ENCODE data around the gene SPDYE2. TPM values are rescaled to one million over a fixed set of nuclear protein-coding genes. Genes with fewer than 3 reads are reported as not detected.
"Not testable (repeated sequence)": the region's sequence is repeated elsewhere in the genome, so short reads cannot be mapped to it uniquely, and the experiment has no call there.

The SPDYE2 gene
- total and polyA plus RNA-seq, 9 of the 15 experiments (the other 6 are each of a cell fraction or from before 2014, with no cell fraction given): 0.34 to 0.76 TPM; not detected in 7

DNA sequence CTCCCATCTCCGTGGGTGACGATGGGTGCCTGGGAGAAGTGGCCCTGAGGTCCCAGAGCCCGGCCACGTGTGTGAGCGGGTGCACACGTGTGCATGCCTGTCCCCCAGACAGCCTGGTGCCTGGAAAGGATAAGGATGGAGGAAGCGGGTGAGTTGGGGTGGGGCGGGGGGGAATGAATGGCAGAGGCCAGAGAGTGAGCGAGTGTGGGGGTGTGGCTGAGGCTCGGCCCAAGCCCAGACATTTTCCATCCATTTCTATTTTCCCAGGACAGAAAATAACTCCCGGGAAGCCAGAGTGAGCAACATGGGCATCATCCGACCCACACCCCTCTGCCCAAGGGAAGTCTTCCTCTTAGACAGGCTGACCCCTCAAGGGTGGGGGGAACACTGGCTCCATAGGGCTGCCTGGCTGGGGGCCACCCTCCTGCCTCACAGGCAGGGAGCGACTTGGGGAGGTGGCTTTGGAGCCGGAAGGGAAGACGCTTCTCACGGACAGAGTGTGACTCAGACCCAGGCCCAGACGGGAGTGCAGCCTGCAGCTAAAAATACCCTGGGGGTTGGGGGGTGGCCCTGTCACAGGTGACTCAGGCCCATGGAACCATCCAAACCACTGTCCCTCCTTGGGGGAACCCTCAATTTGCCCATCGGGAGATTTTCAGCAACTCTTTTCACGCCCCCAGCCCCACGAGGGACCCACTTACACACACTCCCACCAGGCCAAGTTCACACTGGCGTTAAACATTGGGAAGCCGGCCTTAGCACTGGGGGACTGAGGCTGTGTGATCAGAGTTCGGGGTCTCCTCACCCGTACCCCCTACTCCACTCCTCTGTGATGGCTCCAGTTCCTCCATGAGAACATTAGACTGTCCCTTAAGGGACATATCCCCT, 45.5 kb upstream of the SPDYE2 start:
- H3K4me3 ChIP-seq; DNase-seq (ENCODE audit: extremely low read depth in 1 of 4, low spot score in 3 of 4); H3K27me3 ChIP-seq (ENCODE audit: control insufficient read depth in 2 of 2, insufficient read depth in 2 of 2, low read length in 2 of 2); H3K9me1 ChIP-seq (ENCODE audit: control insufficient read depth, insufficient read depth, low read length); in situ Hi-C loops (cut with MboI); H3K4me2 ChIP-seq (ENCODE audit: insufficient read depth, low read length); BruUV-seq (replicated peaks); POLR2A ChIA-PET; H3K9me3 ChIP-seq (replicated peaks; ENCODE audit: control insufficient read depth, insufficient read depth, low read depth, low read length); H3K79me2 ChIP-seq (ENCODE audit: control insufficient read depth, insufficient read depth, low read length); intact Hi-C loops (cut with micrococcal nuclease); H3K36me3 ChIP-seq (ENCODE audit: control insufficient read depth, insufficient read depth, low read length); CTCF ChIA-PET (ENCODE audit: low intra/inter-chr PET ratio); FAIRE-seq; H3K4me1 ChIP-seq (replicated peaks in 1 of 2; ENCODE audit: control insufficient read depth in 2 of 2, insufficient read depth in 2 of 2, low read length in 2 of 2); H4K20me1 ChIP-seq (replicated peaks; ENCODE audit: control insufficient read depth, insufficient read depth, low read length): not testable (repeated sequence)
- Histone ChIP-seq H3K27ac (ENCODE audit: extremely low read depth, low read depth, low read length) (peak overlapping the region; percentile 76), H3K9ac (ENCODE audit: insufficient read depth in 1 of 2, low read depth in 2 of 2, low read length in 2 of 2) (peak overlapping the region; percentile 28 to 46; a peak in 1 of 4 replicates), H2AFZ (ENCODE audit: low read depth, low read length) (peak overlapping the region; percentile 90)
- WGBS (ENCODE audit: insufficient coverage, low coverage, missing lambda C conversion rate): 17% methylated on average over 5 of the region's 24 CpGs
- ATAC-seq: peak; percentile 90
- 0 out of 2 replicates have a peak, but pooled peaks have one; percentile 20 for TF ChIP-seq RBFOX2 (IDR thresholded peaks at IDR 0.05; ENCODE audit: low read depth, low read length)
- TF ChIP-seq, protein P1, sequence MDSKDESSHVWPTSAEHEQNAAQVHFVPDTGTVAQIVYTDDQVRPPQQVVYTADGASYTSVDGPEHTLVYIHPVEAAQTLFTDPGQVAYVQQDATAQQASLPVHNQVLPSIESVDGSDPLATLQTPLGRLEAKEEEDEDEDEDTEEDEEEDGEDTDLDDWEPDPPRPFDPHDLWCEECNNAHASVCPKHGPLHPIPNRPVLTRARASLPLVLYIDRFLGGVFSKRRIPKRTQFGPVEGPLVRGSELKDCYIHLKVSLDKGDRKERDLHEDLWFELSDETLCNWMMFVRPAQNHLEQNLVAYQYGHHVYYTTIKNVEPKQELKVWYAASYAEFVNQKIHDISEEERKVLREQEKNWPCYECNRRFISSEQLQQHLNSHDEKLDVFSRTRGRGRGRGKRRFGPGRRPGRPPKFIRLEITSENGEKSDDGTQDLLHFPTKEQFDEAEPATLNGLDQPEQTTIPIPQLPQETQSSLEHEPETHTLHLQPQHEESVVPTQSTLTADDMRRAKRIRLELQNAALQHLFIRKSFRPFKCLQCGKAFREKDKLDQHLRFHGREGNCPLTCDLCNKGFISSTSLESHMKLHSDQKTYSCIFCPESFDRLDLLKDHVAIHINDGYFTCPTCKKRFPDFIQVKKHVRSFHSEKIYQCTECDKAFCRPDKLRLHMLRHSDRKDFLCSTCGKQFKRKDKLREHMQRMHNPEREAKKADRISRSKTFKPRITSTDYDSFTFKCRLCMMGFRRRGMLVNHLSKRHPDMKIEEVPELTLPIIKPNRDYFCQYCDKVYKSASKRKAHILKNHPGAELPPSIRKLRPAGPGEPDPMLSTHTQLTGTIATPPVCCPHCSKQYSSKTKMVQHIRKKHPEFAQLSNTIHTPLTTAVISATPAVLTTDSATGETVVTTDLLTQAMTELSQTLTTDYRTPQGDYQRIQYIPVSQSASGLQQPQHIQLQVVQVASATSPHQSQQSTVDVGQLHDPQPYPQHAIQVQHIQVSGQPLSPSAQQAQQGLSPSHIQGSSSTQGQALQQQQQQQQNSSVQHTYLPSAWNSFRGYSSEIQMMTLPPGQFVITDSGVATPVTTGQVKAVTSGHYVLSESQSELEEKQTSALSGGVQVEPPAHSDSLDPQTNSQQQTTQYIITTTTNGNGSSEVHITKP (IDR thresholded peaks at IDR 0.05; ENCODE audit: partially characterized antibody): peak; percentile 66
- 0 out of 2 replicates have a peak, but pooled peaks have one; percentile 35 for TF ChIP-seq ZBTB7A (IDR thresholded peaks at IDR 0.05; ENCODE audit: borderline replicate concordance, control insufficient read depth, low read depth, low read length)

DNA sequence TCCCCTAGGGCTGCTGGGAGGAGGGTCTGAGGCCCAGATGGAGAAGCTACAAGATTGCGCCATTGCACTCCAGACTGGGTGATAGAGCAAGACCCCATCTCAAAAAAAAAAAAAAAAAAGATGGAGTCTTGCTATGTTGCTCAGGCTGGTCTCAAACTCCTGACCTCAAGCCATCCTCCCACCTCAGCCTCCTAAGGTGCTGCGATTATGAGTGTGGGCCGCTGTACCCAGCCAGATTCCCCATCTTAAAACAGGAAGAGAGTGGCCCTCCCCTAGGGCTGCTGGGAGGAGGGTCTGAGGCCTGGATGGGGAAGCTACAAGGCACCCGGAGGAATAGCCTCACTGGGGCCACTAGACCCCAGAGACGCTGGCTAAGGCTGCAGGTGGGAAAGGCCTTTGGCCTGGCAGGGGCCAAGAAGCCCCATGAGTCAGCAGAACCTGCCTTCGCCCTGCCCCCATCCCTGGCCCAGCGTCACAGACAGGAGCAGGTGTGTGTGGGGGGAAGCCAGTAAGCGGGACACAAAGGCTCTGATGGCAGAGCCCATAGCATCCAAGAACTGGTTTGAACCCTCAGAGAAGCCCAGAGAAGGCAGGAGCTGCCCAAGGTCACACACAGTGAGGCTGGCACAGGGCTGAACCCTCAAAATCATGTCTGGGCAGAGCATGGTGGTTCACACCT, 43.5 kb upstream of the SPDYE2 start:
- H3K4me1 ChIP-seq (replicated peaks in 1 of 2; ENCODE audit: control insufficient read depth in 2 of 2, insufficient read depth in 2 of 2, low read length in 2 of 2); H3K9me1 ChIP-seq (ENCODE audit: control insufficient read depth, insufficient read depth, low read length); in situ Hi-C loops (cut with MboI); CTCF ChIA-PET (ENCODE audit: low intra/inter-chr PET ratio); H3K27ac ChIP-seq (ENCODE audit: extremely low read depth, low read depth, low read length); BruUV-seq (replicated peaks); intact Hi-C loops (cut with micrococcal nuclease); H4K20me1 ChIP-seq (replicated peaks; ENCODE audit: control insufficient read depth, insufficient read depth, low read length); POLR2A ChIA-PET; FAIRE-seq; H3K4me3 ChIP-seq; DNase-seq (ENCODE audit: extremely low read depth in 1 of 4, low spot score in 3 of 4); H3K79me2 ChIP-seq (ENCODE audit: control insufficient read depth, insufficient read depth, low read length); H3K9me3 ChIP-seq (replicated peaks; ENCODE audit: control insufficient read depth, insufficient read depth, low read depth, low read length); H3K27me3 ChIP-seq (ENCODE audit: control insufficient read depth in 2 of 2, insufficient read depth in 2 of 2, low read length in 2 of 2); H3K4me2 ChIP-seq (ENCODE audit: insufficient read depth, low read length); H3K36me3 ChIP-seq (ENCODE audit: control insufficient read depth, insufficient read depth, low read length): not testable (repeated sequence)
- ATAC-seq: 0 out of 3 replicates have a peak, but pooled peaks have one; percentile 1
- 34% methylated on average over 2 of the region's 8 CpGs for WGBS (ENCODE audit: insufficient coverage, low coverage, missing lambda C conversion rate)
- Histone ChIP-seq H2AFZ (ENCODE audit: low read depth, low read length) (0 out of 2 replicates have a peak overlapping the region, but pooled peaks have one; percentile 37), H3K9ac (ENCODE audit: insufficient read depth in 1 of 2, low read depth in 2 of 2, low read length in 2 of 2) (peak overlapping the region in 1 of 2 experiments; percentile 65; a peak in 1 of 4 replicates)
